Tibial nerve (tissue), 4 donors: ENCODE results near the gene KCNH2.

ENCODE experiments used
- CTCF ChIP-seq, 5 experiments: fragments of 200-600 bp in 3 of 5; fragments of 450-650 bp in 2 of 5; sonication (generic) in 3 of 5; IDR thresholded peaks; one replicate each; pipeline ENCODE4 v1.5.1; 2016 to 2019; ENCODE audit warnings: antibody characterized with exemption in 5 of 5, mild to moderate bottlenecking in 3 of 5, moderate library complexity in 2 of 5
- EP300 ChIP-seq, 2 donors: sonication (generic); formaldehyde crosslinking; IDR thresholded peaks; one replicate each; pipeline ENCODE4 v1.6.1; 2017; ENCODE audit warnings: antibody characterized with exemption in 2 of 2, mild to moderate bottlenecking in 1 of 2

- TF ChIP-seq CTCF (IDR thresholded peaks at IDR 0.05) (no peak), EP300 (IDR thresholded peaks at IDR 0.05) (no peak)
Observed at GRCh38 chr7:150949971-150950491, 28.1 kb downstream of the KCNH2 start.
